GOT3 (cell line): ENCODE results near the gene ZNF576.
"Not testable (repeated sequence)": the region's sequence is repeated elsewhere in the genome, so short reads cannot be mapped to it uniquely, and the experiment has no call there.

Experiments
- DNase-seq: peaks from one replicate; lab custom pipeline; 2025; ENCODE audit warnings: mixed read lengths; lab: John Stamatoyannopoulos, UW

ZNF576 gene

GRCh38 chr19:43625918-43626579 lies 29.7 kb downstream of the ZNF576 start:
- no peak for DNase-seq

- DNase-seq: no peak
Observed at GRCh38 chr19:43626838-43627237, 30.4 kb downstream of the ZNF576 start.

- DNase-seq: no peak
Observed at GRCh38 chr19:43628646-43629326, 32.4 kb downstream of the ZNF576 start.

GRCh38 chr19:43631491-43631890 lies 35.1 kb downstream of the ZNF576 start:
- DNase-seq: no peak

GRCh38 chr19:43633520-43633919 lies 37.1 kb downstream of the ZNF576 start:
- no peak for DNase-seq

GRCh38 chr19:43634068-43634467 lies 37.7 kb downstream of the ZNF576 start:
- no peak for DNase-seq

GRCh38 chr19:43634506-43634871 lies 38.1 kb downstream of the ZNF576 start:
- no peak for DNase-seq

GRCh38 chr19:43634872-43635560 lies 38.6 kb downstream of the ZNF576 start:
- DNase-seq: no peak

- not testable (repeated sequence) for DNase-seq
Observed at GRCh38 chr19:43635561-43635940, 39.2 kb downstream of the ZNF576 start.

- no peak for DNase-seq
Observed at GRCh38 chr19:43636121-43636683, 39.8 kb downstream of the ZNF576 start.

GRCh38 chr19:43638214-43638994 lies 42.0 kb downstream of the ZNF576 start:
- DNase-seq: no peak

- DNase-seq: no peak
Observed at GRCh38 chr19:43638995-43639518, 42.7 kb downstream of the ZNF576 start.

- DNase-seq: no peak
Observed at GRCh38 chr19:43639519-43640423, 43.4 kb downstream of the ZNF576 start, which contains the start of gene CADM4. Gene CADM4 (minus strand): TSS chr19:43639850. CDS start chr19:43639790, 60 bp downstream.

GRCh38 chr19:43640424-43640757 lies 44.0 kb downstream of the ZNF576 start:
- DNase-seq: no peak

- DNase-seq: no peak
Observed at GRCh38 chr19:43641333-43641732, 44.9 kb downstream of the ZNF576 start.

- no peak for DNase-seq
Observed at GRCh38 chr19:43642531-43642930, 46.1 kb downstream of the ZNF576 start.

GRCh38 chr19:43643326-43643725 lies 46.9 kb downstream of the ZNF576 start:
- DNase-seq: no peak

GRCh38 chr19:43644181-43644580 lies 47.8 kb downstream of the ZNF576 start:
- no peak for DNase-seq

GRCh38 chr19:43648633-43649032 lies 52.2 kb downstream of the ZNF576 start:
- DNase-seq: no peak

GRCh38 chr19:43649514-43649913 lies 53.1 kb downstream of the ZNF576 start:
- DNase-seq: no peak

GRCh38 chr19:43650276-43650675 lies 53.9 kb downstream of the ZNF576 start:
- not testable (repeated sequence) for DNase-seq
